ENCODE data around the gene STYX.

The STYX gene

GRCh38 chr14:52797653-52798052 is 67.7 kb downstream of the STYX start:
- H3K4me3 ChIP-seq (ENCODE audit: low read depth, low read length), result no peak overlapping the region
- no peak for DNase-seq (ENCODE audit: low read depth)
- TF ChIP-seq CTCF (IDR thresholded peaks at IDR 0.05; ENCODE audit: low read depth, low read length, missing control alignments), result no peak

- no peak for TF ChIP-seq CTCF (IDR thresholded peaks at IDR 0.05; ENCODE audit: low read depth, low read length, missing control alignments)
- no peak for DNase-seq (ENCODE audit: low read depth)
- no peak overlapping the region for H3K4me3 ChIP-seq (ENCODE audit: low read depth, low read length)
Measured at GRCh38 chr14:52798826-52799225, 68.9 kb downstream of the STYX start.

GRCh38 chr14:52801014-52801712 is 71.2 kb downstream of the STYX start:
- TF ChIP-seq CTCF (IDR thresholded peaks at IDR 0.05; ENCODE audit: low read depth, low read length, missing control alignments), result no peak
- no peak overlapping the region for H3K4me3 ChIP-seq (ENCODE audit: low read depth, low read length)
- no peak for DNase-seq (ENCODE audit: low read depth)

- H3K4me3 ChIP-seq (ENCODE audit: low read depth, low read length), result no peak overlapping the region
- no peak for TF ChIP-seq CTCF (IDR thresholded peaks at IDR 0.05; ENCODE audit: low read depth, low read length, missing control alignments)
- DNase-seq (ENCODE audit: low read depth), result no peak
Measured at GRCh38 chr14:52802597-52802996, 72.6 kb downstream of the STYX start.

- no peak for DNase-seq (ENCODE audit: low read depth)
- no peak for TF ChIP-seq CTCF (IDR thresholded peaks at IDR 0.05; ENCODE audit: low read depth, low read length, missing control alignments)
- H3K4me3 ChIP-seq (ENCODE audit: low read depth, low read length), result no peak overlapping the region
Measured at GRCh38 chr14:52806115-52806514, 76.1 kb downstream of the STYX start.

GRCh38 chr14:52808101-52808500 is 78.1 kb downstream of the STYX start:
- DNase-seq (ENCODE audit: low read depth), result no peak
- H3K4me3 ChIP-seq (ENCODE audit: low read depth, low read length), result no peak overlapping the region
- TF ChIP-seq CTCF (IDR thresholded peaks at IDR 0.05; ENCODE audit: low read depth, low read length, missing control alignments), result no peak

- no peak for DNase-seq (ENCODE audit: low read depth)
- no peak for TF ChIP-seq CTCF (IDR thresholded peaks at IDR 0.05; ENCODE audit: low read depth, low read length, missing control alignments)
- H3K4me3 ChIP-seq (ENCODE audit: low read depth, low read length), result no peak overlapping the region
Measured at GRCh38 chr14:52821805-52822250, 91.9 kb downstream of the STYX start.

Data from GM12864 (cell line).